GM15510 (cell line): ENCODE data around the gene SPATA2.

Experiments
- POLR2A ChIP-seq: IDR thresholded peaks from 3 replicates; pipeline ENCODE4 v1.6.1; 2011; ENCODE audit warnings: borderline replicate concordance; ENCODE audit not compliant: insufficient read length; ENCODE audit errors: extremely low read depth

The SPATA2 gene

DNA sequence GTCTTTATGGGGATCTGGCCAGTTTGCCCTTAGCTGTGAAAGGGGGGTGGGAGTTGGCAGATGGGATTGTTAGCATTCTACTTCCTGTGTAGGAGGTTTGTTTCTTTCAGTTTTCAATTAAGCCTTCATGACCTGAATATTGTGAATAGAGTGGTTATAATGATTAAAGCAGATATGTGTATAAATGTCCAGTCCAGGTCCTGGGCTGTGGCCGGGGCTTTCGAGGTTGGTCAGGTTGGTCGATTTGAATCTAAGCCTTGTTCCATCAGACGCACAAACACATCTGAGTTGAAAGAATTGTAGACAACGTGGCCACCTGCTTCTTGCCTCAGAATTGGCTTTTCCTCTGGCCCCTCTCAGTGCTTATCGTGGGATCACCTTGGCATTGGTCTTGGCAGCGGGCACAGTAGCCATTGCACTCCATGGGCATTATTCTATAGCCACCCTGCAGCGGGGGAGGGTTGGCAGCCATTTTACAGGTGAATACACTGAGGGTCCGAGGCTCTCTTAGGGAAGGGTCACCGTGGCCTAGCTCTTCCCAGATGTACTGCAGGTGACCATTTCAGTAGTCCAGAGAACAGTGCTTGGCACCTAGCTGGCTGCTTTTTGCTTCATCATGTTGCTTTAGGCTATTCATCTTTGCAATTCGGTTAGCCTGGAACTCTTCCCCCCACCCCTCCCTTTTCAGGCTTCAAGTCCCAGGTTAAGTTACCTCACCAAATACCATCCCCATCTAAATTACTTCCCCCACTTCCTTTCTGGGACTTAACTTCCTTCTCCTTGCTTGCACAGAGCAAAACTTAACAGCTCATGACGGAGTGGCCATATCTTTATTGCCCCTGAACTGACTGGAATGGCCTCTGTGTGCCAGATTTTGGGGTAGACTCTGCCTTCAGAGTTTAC is 21.9 kb upstream of the SPATA2 start:
- TF ChIP-seq POLR2A, result no peak

DNA sequence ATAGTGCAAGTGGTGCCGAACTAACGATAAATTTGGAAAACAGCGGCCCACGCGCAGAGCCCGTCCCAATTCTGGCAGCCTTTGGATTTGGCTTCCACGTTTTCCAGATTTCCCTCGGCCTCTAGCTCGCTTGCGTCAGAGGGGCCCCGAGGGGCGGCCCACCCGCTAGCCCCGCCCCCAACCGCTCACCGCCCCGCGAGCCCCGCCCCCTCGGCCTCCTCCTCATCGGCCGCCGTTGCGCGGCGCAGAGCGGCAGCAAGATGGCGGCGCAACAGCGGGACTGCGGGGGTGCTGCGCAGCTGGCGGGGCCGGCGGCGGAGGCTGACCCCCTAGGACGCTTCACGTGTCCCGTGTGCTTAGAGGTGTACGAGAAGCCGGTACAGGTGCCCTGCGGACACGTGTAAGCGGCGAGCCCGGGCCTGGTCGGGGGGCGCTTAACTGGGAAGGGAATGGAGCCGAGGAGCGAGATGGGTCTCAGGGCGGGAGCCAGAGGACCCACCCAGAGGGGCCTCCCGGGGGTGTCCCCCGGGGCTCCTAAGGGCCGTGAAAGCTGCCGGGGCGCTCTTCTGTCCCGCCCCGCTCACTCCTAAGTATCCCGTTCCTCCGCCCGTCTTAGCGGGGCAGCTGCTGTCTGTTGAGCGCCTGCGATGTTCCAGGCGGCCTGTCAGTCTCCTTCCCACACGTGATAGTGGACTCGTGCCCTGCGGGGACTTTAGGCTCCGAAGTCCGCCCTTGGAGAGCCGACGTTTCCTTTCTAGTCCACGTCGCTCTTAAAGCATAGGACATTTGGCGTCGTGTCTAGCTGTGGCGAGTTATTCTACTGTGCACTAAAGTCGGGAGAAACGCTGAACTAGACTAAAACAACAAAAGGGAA is 21.1 kb upstream of the SPATA2 start, which contains the start of gene RNF114:
RNF114 (plus strand) TSS at position 245 of the 874 bp plus-strand sequence; CDS start at position 261, 16 bp downstream.
- TF ChIP-seq POLR2A, result peak; percentile 96

DNA sequence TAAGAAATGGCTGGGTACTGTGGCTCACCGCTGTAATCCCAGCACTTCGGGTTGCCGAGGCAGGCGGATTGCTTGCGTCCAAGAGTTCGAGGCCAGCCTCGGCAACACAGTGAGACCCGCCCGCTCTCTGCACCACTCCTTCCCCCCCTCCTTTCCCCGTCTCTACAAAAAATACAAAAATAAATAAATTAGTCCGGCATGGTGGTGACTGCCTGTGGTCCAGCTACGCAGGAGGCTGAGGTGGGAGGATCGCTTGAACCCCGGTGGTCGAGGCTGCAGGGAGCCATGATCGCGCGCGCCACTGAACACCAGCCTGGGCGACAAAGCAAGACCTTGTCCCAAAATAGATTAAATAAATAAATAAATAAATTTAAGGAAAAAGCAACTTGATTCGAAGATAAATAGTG is 20.4 kb upstream of the SPATA2 start:
- TF ChIP-seq POLR2A, result no peak

DNA sequence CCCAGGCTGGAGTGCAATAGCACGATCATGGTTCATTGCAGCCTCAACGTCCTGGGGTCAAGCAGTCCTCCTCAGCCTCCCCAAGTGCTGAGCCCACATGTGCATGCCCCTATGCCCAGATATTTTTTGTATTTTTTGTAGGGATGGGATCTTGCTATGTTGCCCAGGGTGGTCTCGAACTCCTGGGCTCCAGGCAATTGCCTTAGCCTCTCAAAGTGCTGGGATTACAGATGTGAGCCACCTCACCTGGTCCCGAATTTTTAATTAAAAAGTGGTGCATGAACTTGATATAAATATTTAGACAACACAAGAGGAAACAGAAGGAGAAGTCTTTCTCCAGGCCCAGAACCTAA is 13.8 kb upstream of the SPATA2 start:
- TF ChIP-seq POLR2A, result no peak

GRCh38 chr20:49928411-49929141 is 13.2 kb upstream of the SPATA2 start:
- no peak for TF ChIP-seq POLR2A

DNA sequence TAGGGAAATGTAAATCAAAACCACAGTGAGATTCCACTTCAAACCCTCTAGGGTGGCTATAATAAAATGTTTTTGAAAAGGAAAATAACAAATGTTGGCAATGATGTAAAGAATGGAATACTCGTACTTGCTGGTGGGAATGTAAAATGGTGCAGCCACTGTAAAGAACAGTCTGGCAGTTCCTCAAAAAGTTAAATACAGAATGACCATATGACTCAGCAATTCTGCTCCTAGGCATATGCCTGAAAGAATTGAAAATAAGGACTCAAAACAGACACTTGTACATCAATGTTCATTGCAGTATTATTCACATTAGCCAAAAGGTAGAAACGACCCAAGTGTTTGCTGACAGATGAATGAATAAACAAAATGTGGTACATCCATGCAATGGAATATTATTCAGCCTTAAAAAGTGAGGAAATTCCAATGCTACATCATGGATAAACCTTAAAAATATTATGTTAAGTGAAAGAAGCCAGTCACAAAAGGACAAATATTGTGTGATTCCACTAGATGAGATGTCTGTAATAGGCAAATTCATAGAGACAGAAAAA is 10.6 kb upstream of the SPATA2 start:
- TF ChIP-seq POLR2A, result no peak

DNA sequence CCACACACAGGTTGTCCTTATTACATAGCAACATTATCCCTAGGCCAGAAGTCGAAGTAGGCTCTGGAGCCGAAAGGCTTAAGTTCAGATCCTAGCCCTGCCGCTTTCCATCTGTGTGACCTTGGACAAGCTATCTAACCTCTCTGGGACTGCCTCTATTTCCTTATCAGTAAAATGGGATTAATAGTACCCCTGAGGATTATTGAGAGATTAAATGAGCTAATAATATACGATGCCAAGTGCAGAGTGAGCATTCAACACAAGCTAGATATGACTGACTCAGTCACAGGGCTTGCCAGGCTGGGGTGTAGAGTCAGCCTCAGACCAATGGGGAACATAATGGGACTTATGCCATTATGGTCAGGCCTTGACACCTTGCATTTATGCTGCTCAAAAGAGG is 8.9 kb upstream of the SPATA2 start:
- TF ChIP-seq POLR2A, result no peak

GRCh38 chr20:49919461-49919860 is 4.1 kb upstream of the SPATA2 start:
- TF ChIP-seq POLR2A, result no peak

GRCh38 chr20:49919009-49919408 is 3.7 kb upstream of the SPATA2 start:
- TF ChIP-seq POLR2A, result no peak

DNA sequence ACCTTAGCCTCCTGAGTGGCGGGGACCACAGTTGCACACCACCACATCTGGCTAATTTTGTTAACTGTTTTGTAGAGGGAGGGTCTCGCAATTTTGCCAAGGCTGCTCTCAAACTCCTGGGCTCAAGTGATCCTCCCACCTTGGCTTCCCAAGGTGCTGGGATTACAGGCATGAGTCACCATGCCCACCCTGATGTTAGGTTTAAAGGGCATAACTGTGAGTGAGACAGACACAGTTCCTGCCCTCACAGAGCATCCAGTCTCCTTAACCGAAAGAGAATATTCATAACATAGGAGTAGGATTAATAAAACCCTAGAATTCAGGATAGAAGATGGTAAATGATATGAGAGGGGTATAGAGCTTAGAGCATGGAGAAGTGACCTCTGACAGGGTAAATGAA is 3.1 kb upstream of the SPATA2 start:
- no peak for TF ChIP-seq POLR2A

- TF ChIP-seq POLR2A, result no peak
Observed at GRCh38 chr20:49916146-49917002, 1.0 kb upstream of the SPATA2 start.

DNA sequence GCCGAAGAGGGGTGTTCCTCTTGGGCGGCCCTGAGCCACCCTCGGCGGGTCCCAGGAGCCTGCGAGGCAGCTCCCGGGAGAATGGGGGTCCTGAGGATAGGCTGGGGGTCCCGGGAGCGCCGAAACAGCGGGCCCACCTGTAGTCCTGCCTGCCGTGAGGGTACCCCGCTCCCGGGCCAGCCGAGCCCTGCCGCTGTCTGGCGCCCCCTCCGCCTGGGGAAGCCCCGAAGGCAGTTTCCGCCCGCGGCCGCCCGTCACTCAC is 280 bp downstream of the SPATA2 start:
- no peak for TF ChIP-seq POLR2A

DNA sequence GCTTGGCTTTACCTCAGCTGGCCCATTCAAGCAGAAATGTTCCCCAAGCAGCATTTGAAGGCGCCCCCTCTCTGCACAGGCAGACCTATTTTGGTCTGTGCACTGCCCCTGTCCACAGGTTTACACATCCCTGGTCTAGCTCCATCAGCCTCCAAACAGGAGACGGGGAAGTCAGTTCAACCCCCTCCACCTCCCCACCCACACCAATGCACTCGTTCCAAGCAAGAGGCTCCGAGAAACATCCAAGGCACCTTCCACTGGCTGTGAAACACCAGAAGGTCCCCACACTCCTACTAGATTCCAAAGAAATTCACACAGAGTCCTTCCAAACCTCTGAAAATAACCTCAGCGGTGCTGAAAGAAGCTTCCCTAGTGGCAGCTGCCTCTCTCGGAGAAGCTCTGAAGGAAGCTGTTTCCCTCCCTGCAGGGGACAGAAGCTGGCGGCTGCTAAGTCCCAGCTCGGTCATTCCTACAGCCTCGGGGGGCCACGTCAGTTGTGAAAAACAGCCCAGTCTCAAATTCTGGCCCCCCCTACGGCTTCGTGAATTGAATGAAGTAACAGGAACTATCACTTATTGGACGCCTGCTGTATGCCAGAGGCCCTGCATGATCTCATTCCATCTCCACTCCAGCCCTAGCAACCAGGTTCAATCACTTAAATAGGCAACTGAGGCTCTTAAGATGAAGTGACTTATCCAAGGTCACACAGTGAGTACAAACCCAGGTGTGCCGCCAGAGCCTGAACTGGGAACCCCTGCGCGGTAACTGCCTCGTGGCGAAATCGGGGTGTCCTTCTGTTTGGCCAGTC is 815 bp downstream of the SPATA2 start:
- no peak for TF ChIP-seq POLR2A
